SU-DHL-6 (cell line): Measurements from ENCODE around the gene FRK.
"Not testable (repeated sequence)": the region's sequence is repeated elsewhere in the genome, so short reads cannot be mapped to it uniquely, and the experiment has no call there.

Experiments
- H2AFZ ChIP-seq: fragments of 200-600 bp; sonication (generic); 2 replicates; pipeline ENCODE4 v1.6.1; 2014; ENCODE audit warnings: low read depth, mild to moderate bottlenecking, moderate library complexity, mixed read lengths, antibody characterized with exemption, low read length; ENCODE audit not compliant: severe bottlenecking
- H3F3A ChIP-seq: fragments of 200-600 bp; shearing (Covaris generic); 2 replicates; pipeline ENCODE4 v1.6.0; 2016; ENCODE audit warnings: antibody characterized with exemption, mild to moderate bottlenecking; ENCODE audit not compliant: insufficient read depth
- H3K27ac ChIP-seq: fragments of 200-600 bp; sonication (generic); 2 replicates; pipeline ENCODE4 v1.5.1; 2016; ENCODE audit warnings: low read depth, mild to moderate bottlenecking, low read length, moderate library complexity, mixed read lengths
- H3K27me3 ChIP-seq: fragments of 200-600 bp; sonication (generic), shearing (Covaris generic); 2 replicates; pipeline ENCODE4 v1.6.0; 2014; ENCODE audit warnings: mild to moderate bottlenecking, low read length
- H3K36me3 ChIP-seq: fragments of 200-600 bp; sonication (generic); 2 replicates; pipeline ENCODE4 v1.6.1; 2014; ENCODE audit warnings: mild to moderate bottlenecking, low read length, mixed read lengths
- H3K4me2 ChIP-seq: fragments of 300-600, 200-600 bp; shearing (Covaris generic), sonication (generic); 2 replicates; pipeline ENCODE4 v1.6.0; 2014; ENCODE audit warnings: low read length, low read depth, mild to moderate bottlenecking; ENCODE audit not compliant: poor library complexity, severe bottlenecking
- H3K4me3 ChIP-seq: fragments of 200-600 bp; sonication (generic); 2 replicates; pipeline ENCODE4 v1.5.1; 2014; ENCODE audit warnings: antibody characterized with exemption, low read length, mild to moderate bottlenecking, mixed read lengths; ENCODE audit not compliant: insufficient read depth, poor library complexity, severe bottlenecking
- H3K79me2 ChIP-seq: fragments of 200-600 bp; sonication (generic); 2 replicates; pipeline ENCODE4 v1.6.1; 2014; ENCODE audit warnings: mild to moderate bottlenecking, low read length, moderate library complexity; ENCODE audit not compliant: insufficient read depth
- H3K9ac ChIP-seq: fragments of 200-600 bp; sonication (generic); 2 replicates; pipeline ENCODE4 v1.7.0; 2014; ENCODE audit warnings: mild to moderate bottlenecking, low read length
- H3K9me2 ChIP-seq: fragments of 200-600 bp; sonication (generic); replicated peaks from 2 replicates; pipeline ENCODE4 v1.6.1; 2014; ENCODE audit warnings: low read length; ENCODE audit not compliant: insufficient read depth
- H3K9me3 ChIP-seq: fragments of 200-600 bp; sonication (generic); 2 replicates; pipeline ENCODE4 v1.6.1; 2014; ENCODE audit warnings: low read length, mixed read lengths; ENCODE audit not compliant: insufficient read depth
- H4K20me1 ChIP-seq: fragments of 200-600 bp; sonication (generic); 2 replicates; pipeline ENCODE4 v1.6.1; 2014; ENCODE audit warnings: low read depth, mild to moderate bottlenecking, antibody characterized with exemption, low read length, moderate library complexity, mixed read lengths
- CTCF ChIP-seq: fragments of 200-600 bp; sonication (generic); IDR thresholded peaks from one replicate; pipeline ENCODE4 v1.5.1; 2017; ENCODE audit warnings: antibody characterized with exemption, mild to moderate bottlenecking, low read length, moderate library complexity; ENCODE audit not compliant: insufficient read depth, poor library complexity, severe bottlenecking
- EZH2phosphoT487 ChIP-seq: fragments of 200-600 bp; sonication (generic), shearing (Covaris generic); conservative IDR thresholded peaks from 2 replicates; pipeline ENCODE4 v1.6.1; 2018; ENCODE audit warnings: mild to moderate bottlenecking, antibody characterized with exemption, low read length, moderate library complexity, mixed read lengths

Gene FRK

GRCh38 chr6:115947966-115948541 lies 112.6 kb downstream of the FRK start:
- no peak for TF ChIP-seq EZH2phosphoT487
- TF ChIP-seq CTCF = no peak
- H3K4me3 ChIP-seq = no peak overlapping the region
- no peaks in the 10 kb centered on the region for H4K20me1 ChIP-seq
- no peak overlapping the region for H3K4me2 ChIP-seq
- no peak overlapping the region for H3K9ac ChIP-seq
- H3K27ac ChIP-seq = no peak overlapping the region
- no peaks in the 10 kb centered on the region for H3K9me3 ChIP-seq
- H2AFZ ChIP-seq = no peak overlapping the region
- H3K79me2 ChIP-seq = no peaks in the 10 kb centered on the region
- no peaks in the 10 kb centered on the region for H3K36me3 ChIP-seq
- H3K9me2 ChIP-seq = no peaks in the 10 kb centered on the region
- H3F3A ChIP-seq = no peaks in the 10 kb centered on the region
- no peaks in the 10 kb centered on the region for H3K27me3 ChIP-seq

DNA sequence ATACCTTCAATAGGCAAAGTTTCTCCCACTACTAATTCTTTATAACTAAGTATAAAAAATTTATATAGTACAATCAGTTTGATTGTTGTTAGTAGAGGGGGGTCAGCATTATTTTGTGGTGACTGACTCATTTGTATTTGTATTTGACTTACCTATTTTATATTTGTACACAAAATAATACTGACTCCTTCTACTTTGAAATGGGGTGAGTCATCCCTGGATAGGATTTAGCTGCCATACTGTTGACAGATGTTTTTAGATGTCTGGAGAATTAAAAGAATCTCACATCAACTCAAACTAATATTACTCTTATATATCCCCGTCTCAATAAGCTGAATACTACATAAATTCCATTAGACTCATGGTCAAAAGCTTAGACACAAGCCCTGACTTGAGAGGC lies 114.9 kb downstream of the FRK start:
- Histone ChIP-seq H3K4me2 (no peak overlapping the region), H3F3A (no peaks in the 10 kb centered on the region), H2AFZ (no peak overlapping the region), H3K9me2 (no peaks in the 10 kb centered on the region), H3K36me3 (no peaks in the 10 kb centered on the region), H3K79me2 (no peaks in the 10 kb centered on the region), H3K27ac (no peak overlapping the region), H4K20me1 (no peaks in the 10 kb centered on the region), H3K9ac (no peak overlapping the region), H3K4me3 (no peak overlapping the region), H3K27me3 (no peaks in the 10 kb centered on the region), H3K9me3 (no peaks in the 10 kb centered on the region)
- TF ChIP-seq CTCF = no peak
- no peak for TF ChIP-seq EZH2phosphoT487

- Histone ChIP-seq H3K9me2 (no peaks in the 10 kb centered on the region), H2AFZ (no peak overlapping the region), H3K27me3 (no peaks in the 10 kb centered on the region), H3K79me2 (no peaks in the 10 kb centered on the region), H3K9ac (no peak overlapping the region), H3K4me2 (no peak overlapping the region), H3K4me3 (no peak overlapping the region), H3K36me3 (no peaks in the 10 kb centered on the region), H3K27ac (no peak overlapping the region), H3K9me3 (no peaks in the 10 kb centered on the region), H4K20me1 (no peaks in the 10 kb centered on the region), H3F3A (no peaks in the 10 kb centered on the region)
- TF ChIP-seq EZH2phosphoT487 (no peak), CTCF (no peak)
Measured at GRCh38 chr6:115945306-115945705, 115.4 kb downstream of the FRK start.

DNA sequence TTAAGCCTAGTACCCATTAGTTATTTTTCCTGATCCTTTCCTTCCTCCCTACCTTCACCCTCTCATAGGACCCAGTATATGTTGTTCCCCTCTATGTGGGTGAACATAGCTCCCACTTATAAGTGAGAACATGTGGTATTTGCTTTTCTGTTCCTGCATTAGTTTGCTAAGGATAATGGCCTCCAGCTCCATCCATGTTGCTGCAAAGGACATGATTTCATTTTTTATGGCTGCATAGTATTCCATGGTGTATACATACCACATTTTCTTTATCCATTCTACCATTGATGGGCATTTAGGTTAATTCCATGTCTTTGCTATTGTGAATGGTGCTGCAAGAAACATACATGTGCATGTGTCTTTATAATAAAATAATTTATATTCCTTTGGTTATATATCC lies 115.9 kb downstream of the FRK start:
- not testable (repeated sequence) for H3K36me3 ChIP-seq, H4K20me1 ChIP-seq, H3K27me3 ChIP-seq, H3K27ac ChIP-seq, H2AFZ ChIP-seq, H3K79me2 ChIP-seq, H3K4me2 ChIP-seq, H3F3A ChIP-seq, H3K9me3 ChIP-seq, H3K4me3 ChIP-seq, H3K9me2 ChIP-seq, H3K9ac ChIP-seq

- not testable (repeated sequence) for H2AFZ ChIP-seq, H3K36me3 ChIP-seq, H3K79me2 ChIP-seq, H3K27ac ChIP-seq, H3K9me2 ChIP-seq, H4K20me1 ChIP-seq, H3K27me3 ChIP-seq, H3K4me2 ChIP-seq, H3F3A ChIP-seq, H3K9me3 ChIP-seq, H3K4me3 ChIP-seq, H3K9ac ChIP-seq
Measured at GRCh38 chr6:115937502-115937901, 123.2 kb downstream of the FRK start.
